H1 (cell line): Measurements from ENCODE around the gene ART4. TPM values are rescaled to one million over a fixed set of nuclear protein-coding genes. Genes with fewer than 3 reads are reported as not detected.
A peak's percentile ranks its signal among the peaks of the same experiment; 100 is the strongest.

Source experiments
- CTCF ChIA-PET: fragments of 300-600 bp; sonication (Branson Sonifier 250); formaldehyde crosslinking; loops from one replicate; lab custom pipeline; 2021; ENCODE audit not compliant: partially characterized antibody; lab: Charles Lee
- POLR2A ChIA-PET: fragments of 300-600 bp; sonication (Branson Sonifier 250); formaldehyde crosslinking; loops from one replicate; lab custom pipeline; 2021; ENCODE audit warnings: inconsistent platforms; ENCODE audit not compliant: partially characterized antibody; lab: Charles Lee
- DNase-seq, 2 experiments: peaks; one replicate each; pipeline versions ENCODE4 v3.0.0 to v3.0.0-alpha.2; 2010 to 2022; ENCODE audit warnings: low spot score in 2 of 2, low read depth in 1 of 2, mixed read lengths in 1 of 2
- FAIRE-seq: peaks from 2 replicates; lab custom pipeline; 2011; peaks lifted over from hg19 to GRCh38; lab: Jason Lieb, UNC
- H2AFZ ChIP-seq: 2 replicates; pipeline ENCODE4 v1.8.1; 2012; ENCODE audit warnings: low read length, inconsistent platforms
- H2AK5ac ChIP-seq: 2 replicates; pipeline ENCODE4 v1.6.1; 2013; ENCODE audit warnings: low read depth, low read length
- H2BK120ac ChIP-seq: replicated peaks from 2 replicates; pipeline ENCODE3; 2013; ENCODE audit warnings: low read depth, low read length, inconsistent platforms
- H2BK12ac ChIP-seq: 2 replicates; pipeline ENCODE4 v1.6.1; 2013; ENCODE audit warnings: low read depth, low read length
- H2BK15ac ChIP-seq: 2 replicates; pipeline ENCODE4 v1.6.1; 2013; ENCODE audit warnings: low read length
- H2BK20ac ChIP-seq: 2 replicates; pipeline ENCODE4 v1.6.1; 2013; ENCODE audit warnings: low read length
- H2BK5ac ChIP-seq: 2 replicates; pipeline ENCODE4 v1.6.1; 2013; ENCODE audit warnings: low read depth, low read length
- H3K14ac ChIP-seq: 2 replicates; pipeline ENCODE4 v1.6.1; 2013; ENCODE audit warnings: inconsistent platforms; ENCODE audit not compliant: insufficient read length
- H3K18ac ChIP-seq: 2 replicates; pipeline ENCODE4 v1.6.1; 2013; ENCODE audit warnings: low read length; ENCODE audit errors: extremely low read depth
- H3K23ac ChIP-seq: 2 replicates; pipeline ENCODE4 v1.6.1; 2013; ENCODE audit warnings: inconsistent platforms; ENCODE audit not compliant: insufficient read length
- H3K23me2 ChIP-seq: 2 replicates; pipeline ENCODE4 v1.6.1; 2013; ENCODE audit warnings: low read depth, low read length
- H3K27ac ChIP-seq: 2 replicates; pipeline ENCODE4 v1.6.1; 2011; ENCODE audit warnings: low read depth, low read length, inconsistent platforms
- H3K27me3 ChIP-seq, 4 experiments: replicated peaks in 1 of 4; 1 replicate in 1 of 4; 2 replicates in 3 of 4; pipeline versions ENCODE4 v1.6.1 to v1.8.1; 2011 to 2013; ENCODE audit warnings: low read length in 3 of 4, mild to moderate bottlenecking in 3 of 4, inconsistent platforms in 2 of 4, mixed read lengths in 2 of 4, moderate library complexity in 1 of 4; ENCODE audit not compliant: control insufficient read depth in 3 of 4, insufficient read depth in 3 of 4; ENCODE audit errors: extremely low read depth in 1 of 4
- H3K36me3 ChIP-seq, 4 experiments: 2 replicates each; pipeline versions ENCODE4 v1.6.1 to v1.8.1; 2011 to 2013; ENCODE audit warnings: mild to moderate bottlenecking in 4 of 4, low read length in 3 of 4, moderate library complexity in 2 of 4, control low read depth in 1 of 4, inconsistent platforms in 1 of 4; ENCODE audit not compliant: insufficient read depth in 4 of 4, control insufficient read depth in 2 of 4
- H3K4ac ChIP-seq: replicated peaks from 2 replicates; pipeline ENCODE3; 2013; ENCODE audit warnings: low read length, low read depth, mixed read lengths, inconsistent platforms; ENCODE audit not compliant: insufficient read length
- H3K4me1 ChIP-seq, 4 experiments: replicated peaks in 1 of 4; 1 replicate in 1 of 4; 2 replicates in 3 of 4; pipeline versions ENCODE4 v1.6.1 to v1.8.1; 2011 to 2013; ENCODE audit warnings: low read length in 3 of 4, inconsistent platforms in 2 of 4, mixed read lengths in 1 of 4; ENCODE audit not compliant: insufficient read depth in 4 of 4, control insufficient read depth in 3 of 4
- H3K4me2 ChIP-seq, 2 experiments: 2 replicates each; pipeline versions ENCODE4 v1.6.1 to v1.8.1; 2011 to 2013; ENCODE audit warnings: low read depth in 2 of 2, low read length in 2 of 2, control low read depth in 1 of 2, inconsistent platforms in 1 of 2, mild to moderate bottlenecking in 1 of 2; ENCODE audit not compliant: insufficient read depth in 1 of 2
- H3K4me3 ChIP-seq, 4 experiments: fragments of 200-600, 300-600 bp in 1 of 4; sonication (generic), shearing (Covaris generic), sonication (Bioruptor Twin) in 1 of 4; 2 replicates each; pipeline versions ENCODE4 v1.5.1 to v1.8.1; 2011 to 2016; ENCODE audit warnings: low read length in 4 of 4, low read depth in 3 of 4, control low read depth in 2 of 4, inconsistent platforms in 2 of 4, mild to moderate bottlenecking in 2 of 4, mixed read lengths in 1 of 4, moderate library complexity in 1 of 4; ENCODE audit not compliant: insufficient read depth in 2 of 4; ENCODE audit errors: extremely low read depth in 1 of 4
- H3K56ac ChIP-seq: replicated peaks from 2 replicates; pipeline ENCODE3; 2013; ENCODE audit warnings: low read depth, mild to moderate bottlenecking, mixed read lengths, low read length, inconsistent platforms; ENCODE audit not compliant: insufficient read length
- H3K79me1 ChIP-seq: 2 replicates; pipeline ENCODE4 v1.6.1; 2013; ENCODE audit warnings: low read depth, low read length, control low read depth
- H3K79me2 ChIP-seq, 2 experiments: 2 replicates each; pipeline versions ENCODE4 v1.6.1 to v1.8.1; 2012 to 2013; ENCODE audit warnings: low read length in 2 of 2, mild to moderate bottlenecking in 2 of 2, inconsistent platforms in 1 of 2; ENCODE audit not compliant: insufficient read depth in 2 of 2, control insufficient read depth in 1 of 2
- H3K9ac ChIP-seq, 4 experiments: replicated peaks in 1 of 4; 1 replicate in 1 of 4; 2 replicates in 3 of 4; pipeline versions ENCODE4 v1.6.1 to v1.8.1; 2011 to 2013; ENCODE audit warnings: low read depth in 3 of 4, low read length in 3 of 4, control low read depth in 2 of 4, mild to moderate bottlenecking in 2 of 4, moderate library complexity in 2 of 4, inconsistent platforms in 1 of 4; ENCODE audit errors: extremely low read depth in 1 of 4
- H3K9me3 ChIP-seq, 2 experiments: 2 replicates each; pipeline versions ENCODE4 v1.6.1 to v1.8.1; 2012 to 2013; ENCODE audit warnings: mild to moderate bottlenecking in 2 of 2, moderate library complexity in 2 of 2, control low read depth in 1 of 2, inconsistent platforms in 1 of 2, low read depth in 1 of 2, low read length in 1 of 2, mixed read lengths in 1 of 2; ENCODE audit not compliant: insufficient read depth in 2 of 2
- H4K20me1 ChIP-seq, 2 experiments: replicated peaks in 1 of 2; 2 replicates each; pipeline versions ENCODE3 to v1.8.1; 2011 to 2013; ENCODE audit warnings: inconsistent platforms in 2 of 2, low read length in 2 of 2, mild to moderate bottlenecking in 1 of 2; ENCODE audit not compliant: insufficient read depth in 2 of 2, control insufficient read depth in 1 of 2
- H4K5ac ChIP-seq: 2 replicates; pipeline ENCODE4 v1.6.1; 2013; ENCODE audit warnings: low read length, low read depth, mixed read lengths, inconsistent platforms; ENCODE audit not compliant: insufficient read length
- H4K8ac ChIP-seq: 2 replicates; pipeline ENCODE4 v1.8.0; 2013; ENCODE audit warnings: mild to moderate bottlenecking, moderate library complexity, low read length, inconsistent platforms; ENCODE audit not compliant: insufficient read depth; ENCODE audit errors: extremely low read depth
- H4K91ac ChIP-seq: replicated peaks from 2 replicates; pipeline ENCODE3; 2013; ENCODE audit warnings: low read length, mixed read lengths, inconsistent platforms; ENCODE audit not compliant: insufficient read length
- CBX5 ChIP-seq: fragments of 300-800, 300-1000 bp; sonication (generic); IDR thresholded peaks from 2 replicates; pipeline ENCODE4 v1.7.1; 2016; ENCODE audit warnings: antibody characterized with exemption, low read length, low read depth
- E2F6 ChIP-seq: IDR thresholded peaks from 2 replicates; pipeline ENCODE4 v1.6.1; 2012; ENCODE audit warnings: inconsistent platforms
- GABPA ChIP-seq: IDR thresholded peaks from 2 replicates; pipeline ENCODE4 v1.6.1; 2011; ENCODE audit warnings: mild to moderate bottlenecking, low read length, moderate library complexity, borderline replicate concordance; ENCODE audit not compliant: insufficient read depth
- JUN ChIP-seq: IDR thresholded peaks from 2 replicates; pipeline ENCODE4 v1.6.1; 2011; ENCODE audit warnings: low read depth, mild to moderate bottlenecking, improper control_type of control experiment, low read length
- RNF2 ChIP-seq: fragments of 200-900, 300-1000 bp; sonication (generic); IDR thresholded peaks from 2 replicates; pipeline ENCODE4 v1.7.1; 2016; ENCODE audit warnings: borderline replicate concordance, low read depth, mild to moderate bottlenecking, antibody characterized with exemption, low read length; ENCODE audit not compliant: poor library complexity, severe bottlenecking; ENCODE audit errors: missing control alignments
- SIX5 ChIP-seq: IDR thresholded peaks from 2 replicates; pipeline ENCODE4 v1.6.1; 2011; ENCODE audit warnings: mild to moderate bottlenecking, low read depth, low read length
- SP4 ChIP-seq: IDR thresholded peaks from 2 replicates; pipeline ENCODE4 v1.6.1; 2012; ENCODE audit warnings: low read length, inconsistent platforms
- SUZ12 ChIP-seq: fragments of 200-600 bp; sonication (generic); IDR thresholded peaks from 2 replicates; pipeline ENCODE4 v1.6.1; 2012; ENCODE audit warnings: mild to moderate bottlenecking, inconsistent platforms, low read length, moderate library complexity, mixed read lengths
- TAF7 ChIP-seq: optimal IDR thresholded peaks from 2 replicates; pipeline ENCODE3; 2011; ENCODE audit warnings: low read depth, mild to moderate bottlenecking, inconsistent platforms, low read length, moderate library complexity, borderline replicate concordance
- WGBS, 2 experiments: shearing (Covaris generic) in 1 of 2; methylation state at CpG; one replicate each; pipeline versions ENCODE4 v1.1.6 to v1.1.7; 2013 to 2015; ENCODE audit warnings: low lambda C conversion rate in 2 of 2, mixed read lengths in 2 of 2, inconsistent platforms in 1 of 2, low coverage in 1 of 2, missing lambda C conversion rate in 1 of 2; ENCODE audit not compliant: insufficient replicate concordance in 2 of 2, insufficient coverage in 1 of 2, insufficient read length in 1 of 2; ENCODE audit errors: extremely low coverage in 1 of 2, missing lambda C conversion rate in 1 of 2; 5-methylcytosine and 5-hydroxymethylcytosine counted together
- polyA plus RNA-seq, 7 experiments: library from polyadenylated mRNA; depleted of rRNA in 3 of 7; stranded (reverse) in 5 of 7; unstranded in 2 of 7; fragments of >200 nt in 5 of 7; fragments of 200-250 nt in 2 of 7; gene quantifications; 1 replicate in 5 of 7; 2 replicates in 1 of 7; 4 replicates in 1 of 7; pipeline versions ENCODE4 v1.2.1 to v1.2.3, GENCODE V29; 2011 to 2013; ENCODE audit warnings: missing spikeins in 2 of 7, mixed read lengths in 2 of 7
- total RNA-seq: library from RNA; stranded (reverse); fragmentation: NEBNext Ultra II Directional; extraction: Animal tissue kit (Norgen Biotek cat#: 25700); gene quantifications from 2 replicates; pipeline ENCODE4 v1.2.1, GENCODE V29; 2021

ART4 gene
- total and polyA plus RNA-seq, 2 of the 8 experiments (the other 6 are each of a cell fraction or from before 2014, with no cell fraction given) = not detected

- no peak for FAIRE-seq
- DNase-seq = no peak
- no peak overlapping the region for H2BK15ac ChIP-seq
These were observed 1.6 kb downstream of the ART4 start for GRCh38 chr12:14841761-14842160.

More at GRCh38 chr12:14841761-14842160, 1.6 kb downstream of the ART4 start:
- Histone ChIP-seq H3K4me3 (no peak overlapping the region), H4K5ac (no peak overlapping the region), H2AK5ac (no peak overlapping the region), H3K27me3 (no peaks in the 10 kb centered on the region), H3K9ac (no peak overlapping the region), H2BK12ac (no peak overlapping the region), H2BK5ac (no peak overlapping the region), H3K79me2 (no peaks in the 10 kb centered on the region), H3K9me3 (no peaks in the 10 kb centered on the region), H3K79me1 (no peaks in the 10 kb centered on the region), H3K23ac (no peak overlapping the region), H4K91ac (no peak overlapping the region), H3K4me1 (no peaks in the 10 kb centered on the region), H2AFZ (0 out of 2 replicates have a peak overlapping the region, but pooled peaks have one; percentile 71), H2BK120ac (no peak overlapping the region), H2BK20ac (no peak overlapping the region), H3K56ac (no peak overlapping the region), H3K36me3 (no peaks in the 10 kb centered on the region), H3K4ac (no peak overlapping the region), H4K8ac (no peak overlapping the region), H3K23me2 (no peaks in the 10 kb centered on the region), H3K14ac (peak overlapping the region; percentile 66), H3K4me2 (no peak overlapping the region), H3K27ac (no peak overlapping the region), H3K18ac (no peak overlapping the region), H4K20me1 (no peaks in the 10 kb centered on the region)
- TF ChIP-seq SUZ12 (no peak), TAF7 (no peak), E2F6 (no peak), RNF2 (no peak), GABPA (no peak), SIX5 (no peak), SP4 (no peak), CBX5 (no peak), JUN (no peak)
- 83% methylated on average over 3 of the region's 3 CpGs; no CpG with 5 or more reads in 1 of the 2 experiments for WGBS, 2 experiments
- CTCF ChIA-PET = interaction anchor here (0.6 kb wide), 1 partner anchor 433 kb away, joined by 4 read pairs; no protein-coding TSS in a partner anchor
- POLR2A ChIA-PET = interaction anchor here (0.8 kb wide), 1 partner anchor 38 kb away, joined by 3 read pairs; the partner anchor contains the start of genes C12orf60 and WBP11
